Left kidney (tissue), 2 donors: ENCODE measurements around the gene CDK13. TPM values are rescaled to one million over a fixed set of nuclear protein-coding genes. Genes with fewer than 3 reads are reported as not detected.
"Not testable (repeated sequence)": the region's sequence is repeated elsewhere in the genome, so short reads cannot be mapped to it uniquely, and the experiment has no call there.

Source experiments
- DNase-seq: peaks from one replicate; pipeline ENCODE4 v3.0.0-alpha.2; 2013
- polyA plus RNA-seq: library from polyadenylated mRNA; unstranded; fragments of 120-200 nt; gene quantifications from one replicate; pipeline ENCODE4 v1.2.1, GENCODE V29; 2013; ENCODE audit not compliant: insufficient read length

The CDK13 gene
- polyA plus RNA-seq, 1 donor: 87.4 TPM

DNA sequence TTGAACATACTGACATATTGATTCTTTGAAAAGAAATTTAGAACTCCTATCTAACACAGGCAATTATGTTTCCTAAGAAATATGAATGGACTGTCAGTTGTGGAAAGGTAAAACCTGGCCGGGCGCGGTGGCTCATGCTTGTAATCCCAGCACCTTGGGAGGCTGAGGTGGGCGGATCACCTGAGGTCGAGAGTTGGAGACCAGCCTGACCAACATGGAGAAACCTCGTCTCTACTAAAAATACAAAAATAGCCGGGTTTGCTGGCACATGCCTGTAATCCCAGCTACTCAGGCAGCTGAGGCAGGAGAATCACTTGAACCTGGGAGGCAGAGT is 198.2 kb downstream of the CDK13 start:
- not testable (repeated sequence) for DNase-seq

- no peak for DNase-seq
These were observed 198.6 kb downstream of the CDK13 start for GRCh38 chr7:40148671-40149070.

Other genes starting within 250 kb of the CDK13 start
- 42.6 TPM for gene MPLKIP, start 184.4 kb downstream of the CDK13 start, polyA plus RNA-seq
- gene SUGCT, start 184.7 kb downstream of the CDK13 start, polyA plus RNA-seq: 14.0 TPM